Activated CD8-positive, alpha-beta memory T cell treated with anti-CD3 and anti-CD28 coated beads, Interleukin-2, amount 10 ng/mL, durations not matched to agents 7 days and 5 days (primary cell): ENCODE measurements around the gene PPP1R14C. TPM values are rescaled to one million over a fixed set of nuclear protein-coding genes. Genes with fewer than 3 reads are reported as not detected.
A peak's percentile ranks its signal among the peaks of the same experiment; 100 is the strongest.

Experiments used
- ATAC-seq: fragments of 150-1000 bp; cut with Tn5 transposase; one replicate; pipeline ENCODE4 v1.10.0; 2021; ENCODE audit warnings: moderate library complexity
- CTCF ChIA-PET: fragments of 350-600 bp; sonication (Branson Sonifier 250); formaldehyde crosslinking; loops from one replicate; lab custom pipeline; 2021; ENCODE audit warnings: antibody characterized with exemption; lab: Charles Lee
- DNase-seq: peaks from one replicate; pipeline ENCODE4 v3.0.0-alpha.2; 2020
- H3K27ac Mint-ChIP-seq: one replicate; pipeline ENCODE4 v1.8.0; 2021; ENCODE audit warnings: mild to moderate bottlenecking, mixed read lengths
- H3K27me3 Mint-ChIP-seq: one replicate; pipeline ENCODE4 v1.8.0; 2021; ENCODE audit warnings: mixed read lengths
- H3K36me3 Mint-ChIP-seq: one replicate; pipeline ENCODE4 v1.8.0; 2021; ENCODE audit warnings: mild to moderate bottlenecking, mixed read lengths
- H3K4me1 Mint-ChIP-seq: one replicate; pipeline ENCODE4 v1.8.0; 2021; ENCODE audit warnings: mixed read lengths
- H3K4me3 Mint-ChIP-seq: one replicate; pipeline ENCODE4 v1.8.0; 2021; ENCODE audit warnings: mild to moderate bottlenecking, moderate library complexity, mixed read lengths
- H3K9me3 Mint-ChIP-seq: one replicate; pipeline ENCODE4 v1.8.0; 2022; ENCODE audit warnings: low read depth, mixed read lengths
- total RNA-seq, 2 experiments: library from RNA; stranded (reverse); gene quantifications; one replicate each; pipeline ENCODE4 v1.2.3, GENCODE V29; 2021

Gene PPP1R14C
- total RNA-seq, 2 experiments from 2014 or later: 0.09 TPM; not detected in 1

DNA sequence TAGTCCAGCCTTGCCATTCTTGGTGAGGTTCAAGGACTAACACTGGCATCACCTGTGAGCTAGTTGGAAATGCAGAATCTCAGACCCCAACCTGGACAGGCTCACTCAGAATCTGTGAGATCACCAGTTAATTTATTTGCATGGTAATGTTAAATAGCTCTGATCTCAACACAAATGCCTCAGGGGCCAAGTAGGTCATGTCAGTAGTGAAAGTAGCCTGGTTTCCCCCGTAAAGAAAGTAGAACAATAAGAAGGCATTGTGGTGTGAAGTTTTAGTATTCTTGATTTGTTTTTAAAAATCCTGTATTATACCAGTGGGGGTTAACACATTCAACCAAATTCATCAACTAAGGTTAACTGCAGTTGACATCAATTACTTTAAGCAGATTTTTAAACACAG lies 105.5 kb downstream of the PPP1R14C start:
- DNase-seq (no peak), ATAC-seq (no peak)
- CTCF ChIA-PET: no interaction called here
- H3K27ac Mint-ChIP-seq: no peak overlapping the region
- peaks cover 20% of the 10 kb centered on the region for H3K27me3 Mint-ChIP-seq
- peaks cover 9% of the 10 kb centered on the region for H3K4me1 Mint-ChIP-seq
- H3K9me3 Mint-ChIP-seq: peaks cover 15% of the 10 kb centered on the region
- peaks cover 6% of the 10 kb centered on the region for H3K36me3 Mint-ChIP-seq
- H3K4me3 Mint-ChIP-seq: no peak overlapping the region

DNA sequence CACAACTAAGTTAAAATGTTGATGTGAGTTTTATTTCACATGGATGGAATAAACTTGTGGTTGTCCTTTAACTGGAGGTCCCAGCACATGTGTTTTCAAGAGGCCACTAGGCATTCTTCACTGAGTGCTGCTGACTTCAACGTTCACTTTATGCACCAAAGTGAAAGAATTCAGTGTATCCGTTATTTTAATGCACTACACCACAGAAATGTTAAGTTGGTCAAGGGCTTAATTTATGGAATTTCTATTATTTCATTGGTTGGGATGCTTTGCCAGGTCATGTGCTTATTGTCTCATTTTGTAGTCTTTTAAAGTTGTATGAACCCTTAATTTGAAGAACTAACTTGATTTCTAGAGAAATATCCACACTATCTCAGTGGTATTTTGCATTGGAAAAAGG lies 106.4 kb downstream of the PPP1R14C start:
- ATAC-seq: no peak
- Mint-ChIP-seq H3K4me1 (peaks cover 17% of the 10 kb centered on the region), H3K27ac (no peak overlapping the region), H3K9me3 (peaks cover 15% of the 10 kb centered on the region), H3K36me3 (peaks cover 6% of the 10 kb centered on the region), H3K4me3 (no peak overlapping the region), H3K27me3 (peaks cover 30% of the 10 kb centered on the region)
- CTCF ChIA-PET: no interaction called here
- DNase-seq: no peak

DNA sequence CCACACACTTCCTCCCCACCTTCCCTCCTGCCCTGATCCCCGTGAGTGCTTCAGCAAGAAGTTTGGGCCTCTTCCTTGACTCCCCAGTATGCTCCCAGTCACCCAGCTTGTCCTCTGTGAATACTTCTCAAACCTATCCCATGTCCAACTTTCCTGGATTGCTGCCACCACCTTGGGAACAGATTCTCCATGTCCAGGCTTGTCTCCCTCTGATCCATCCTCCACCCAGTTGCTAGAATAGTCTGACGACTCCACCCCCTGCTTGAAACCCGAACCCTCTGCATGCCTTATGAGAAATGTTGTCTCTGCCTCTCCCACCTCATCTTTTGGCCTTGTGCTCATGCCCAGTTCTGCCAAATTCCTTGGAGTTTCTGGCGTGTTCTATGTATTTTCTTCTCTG lies 108.0 kb downstream of the PPP1R14C start:
- no peak for DNase-seq
- Mint-ChIP-seq H3K4me1 (peaks cover 31% of the 10 kb centered on the region), H3K27me3 (peaks cover 45% of the 10 kb centered on the region), H3K27ac (no peak overlapping the region), H3K36me3 (peaks cover 10% of the 10 kb centered on the region), H3K9me3 (peaks cover 15% of the 10 kb centered on the region), H3K4me3 (no peak overlapping the region)
- CTCF ChIA-PET: no interaction called here
- no peak for ATAC-seq

DNA sequence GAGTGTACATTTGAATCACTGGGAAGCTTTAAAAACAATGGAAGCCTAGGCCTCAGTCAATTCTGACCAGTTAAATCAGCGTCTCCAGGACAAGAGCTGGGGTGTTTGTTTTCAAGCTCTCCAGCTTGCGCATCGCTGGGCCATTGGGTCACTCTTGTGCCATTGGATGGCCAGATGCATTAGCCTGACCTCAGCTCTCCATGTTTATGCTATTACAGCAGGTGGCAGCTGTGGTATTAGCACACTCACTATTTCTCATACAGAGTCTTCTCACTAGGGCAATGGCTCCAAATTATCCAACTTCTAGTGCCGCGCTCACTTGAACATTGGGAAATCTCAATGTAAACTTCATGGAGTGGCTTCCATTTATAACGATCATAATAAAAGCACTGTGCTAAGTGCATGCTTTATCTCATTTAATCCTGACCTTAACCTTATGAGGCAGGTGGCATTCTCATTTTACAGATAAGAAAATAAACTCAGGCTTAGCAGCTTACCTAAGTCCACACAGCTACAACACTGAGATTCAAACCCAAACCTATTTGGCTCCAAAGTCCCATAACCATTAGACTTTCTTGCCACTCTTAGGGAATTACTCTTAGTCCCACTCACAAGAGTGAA lies 108.8 kb downstream of the PPP1R14C start:
- CTCF ChIA-PET: no interaction called here
- DNase-seq: no peak
- H3K27ac Mint-ChIP-seq: no peak overlapping the region
- H3K4me3 Mint-ChIP-seq: no peak overlapping the region
- H3K4me1 Mint-ChIP-seq: peaks cover 39% of the 10 kb centered on the region
- H3K9me3 Mint-ChIP-seq: peaks cover 15% of the 10 kb centered on the region
- peaks cover 52% of the 10 kb centered on the region for H3K27me3 Mint-ChIP-seq
- H3K36me3 Mint-ChIP-seq: peaks cover 16% of the 10 kb centered on the region
- ATAC-seq: no peak

DNA sequence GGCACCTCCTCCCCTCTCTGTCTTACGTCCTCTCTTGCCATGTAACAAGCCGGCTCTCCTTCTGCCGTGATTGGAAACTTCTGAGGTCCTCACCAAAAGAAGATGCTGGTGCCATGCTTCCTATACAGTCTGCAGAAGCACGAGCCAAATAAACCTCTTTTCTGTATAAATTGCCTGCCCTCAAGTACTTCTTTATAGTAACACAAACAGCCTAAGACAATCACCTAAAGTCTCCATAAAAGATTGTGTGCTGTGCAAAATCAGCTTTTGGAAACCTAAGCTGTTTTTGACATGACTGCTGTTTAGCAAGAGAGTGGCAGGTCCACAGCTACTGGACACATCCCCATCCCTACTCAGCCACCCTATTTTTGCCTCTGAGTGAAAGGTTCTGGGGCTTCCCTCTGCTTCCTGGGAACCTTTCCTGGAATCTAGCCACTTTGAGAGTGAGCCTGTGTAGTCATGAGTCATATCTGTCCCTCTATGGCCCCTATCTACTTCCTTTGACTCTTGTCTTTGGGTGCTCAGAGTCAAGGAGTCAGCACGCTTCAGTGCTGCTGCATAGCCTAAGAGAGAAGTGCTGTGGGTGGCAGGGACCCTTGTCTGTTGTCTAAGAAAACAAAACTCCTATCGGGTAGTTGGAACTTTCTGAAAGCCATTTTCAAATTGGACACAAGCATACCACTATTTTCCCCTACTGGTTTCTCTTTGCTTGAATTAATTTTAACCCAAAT lies 110.0 kb downstream of the PPP1R14C start:
- peaks cover 6% of the 10 kb centered on the region for H3K9me3 Mint-ChIP-seq
- no peak overlapping the region for H3K4me3 Mint-ChIP-seq
- peaks cover 19% of the 10 kb centered on the region for H3K36me3 Mint-ChIP-seq
- peak; percentile 84 for ATAC-seq
- H3K27ac Mint-ChIP-seq: no peak overlapping the region
- peaks cover 46% of the 10 kb centered on the region for H3K27me3 Mint-ChIP-seq
- CTCF ChIA-PET: interaction anchor here (0.9 kb wide), 1 partner anchor 19 kb away, joined by 3 read pairs; no protein-coding TSS in a partner anchor
- H3K4me1 Mint-ChIP-seq: peaks cover 50% of the 10 kb centered on the region
- DNase-seq: peak; percentile 53

DNA sequence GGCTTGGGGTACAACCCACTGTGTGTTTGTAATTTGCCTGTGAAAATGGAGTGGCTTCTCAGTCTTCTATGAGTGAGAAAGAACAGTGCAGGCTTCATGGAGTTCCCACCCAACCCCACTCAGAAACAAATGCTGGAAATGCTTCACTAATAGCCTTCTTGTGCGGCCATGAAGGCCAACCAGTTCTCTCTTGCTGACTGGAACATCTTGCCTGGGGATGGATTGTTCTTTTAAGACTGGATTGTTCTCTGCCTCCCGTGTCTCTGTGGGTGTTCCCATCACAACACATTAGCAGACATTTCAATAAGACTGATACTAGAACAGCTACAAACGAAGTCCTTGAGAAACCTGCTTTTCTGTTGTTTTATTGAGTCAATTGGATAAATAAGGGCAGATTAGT lies 110.6 kb downstream of the PPP1R14C start:
- H3K27me3 Mint-ChIP-seq: peaks cover 46% of the 10 kb centered on the region
- H3K4me1 Mint-ChIP-seq: peaks cover 50% of the 10 kb centered on the region
- H3K9me3 Mint-ChIP-seq: peaks cover 6% of the 10 kb centered on the region
- DNase-seq: no peak
- no peak overlapping the region for H3K27ac Mint-ChIP-seq
- H3K4me3 Mint-ChIP-seq: no peak overlapping the region
- peaks cover 17% of the 10 kb centered on the region for H3K36me3 Mint-ChIP-seq
- CTCF ChIA-PET: interaction anchor here (1.2 kb wide), 1 partner anchor 9 kb away, joined by 3 read pairs; no protein-coding TSS in a partner anchor
- no peak for ATAC-seq

DNA sequence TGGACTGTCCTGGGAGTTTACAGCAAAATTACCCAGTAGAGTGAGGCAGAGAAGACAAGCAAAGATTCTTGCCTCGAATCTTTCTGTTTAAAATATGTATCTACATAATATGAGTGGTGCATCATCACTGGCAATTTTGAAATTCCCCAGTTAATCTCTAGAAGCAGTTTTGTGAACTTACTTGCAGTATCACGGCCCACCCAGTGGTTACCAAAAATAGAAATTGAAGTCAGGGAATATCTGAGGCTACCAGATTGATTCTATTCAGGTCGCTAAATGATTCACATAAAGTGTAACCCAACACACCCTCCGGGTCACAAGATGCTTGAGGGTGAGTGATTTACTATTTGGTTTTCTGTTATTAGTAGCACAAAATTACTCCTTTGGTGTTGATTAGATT lies 111.9 kb downstream of the PPP1R14C start:
- H3K4me3 Mint-ChIP-seq: no peak overlapping the region
- no peak for DNase-seq
- ATAC-seq: no peak
- no peak overlapping the region for H3K27ac Mint-ChIP-seq
- CTCF ChIA-PET: interaction anchor here (1.2 kb wide), 1 partner anchor 8 kb away, joined by 3 read pairs; no protein-coding TSS in a partner anchor
- H3K27me3 Mint-ChIP-seq: peaks cover 42% of the 10 kb centered on the region
- H3K36me3 Mint-ChIP-seq: peaks cover 25% of the 10 kb centered on the region
- H3K9me3 Mint-ChIP-seq: peaks cover 8% of the 10 kb centered on the region
- peaks cover 50% of the 10 kb centered on the region for H3K4me1 Mint-ChIP-seq

DNA sequence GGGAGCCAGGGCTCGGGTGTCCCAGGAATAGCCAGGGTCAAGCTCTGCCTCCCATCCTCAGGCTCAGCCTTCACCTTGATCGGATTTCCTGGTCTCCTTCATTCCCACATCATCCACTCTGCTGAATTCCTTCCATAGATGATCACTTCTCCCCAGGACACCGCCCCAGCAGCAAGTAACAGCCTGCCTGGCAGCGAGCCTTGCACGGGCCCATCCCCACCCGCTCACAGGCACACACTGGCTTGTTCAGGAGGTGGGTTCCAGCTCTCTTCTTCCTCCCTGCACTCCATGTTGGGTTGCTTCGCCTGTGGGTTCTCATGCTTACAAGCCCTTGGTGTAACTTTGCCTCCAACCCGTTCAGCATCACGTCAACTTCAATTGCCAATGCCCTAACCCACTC lies 113.0 kb downstream of the PPP1R14C start:
- DNase-seq: no peak
- peaks cover 50% of the 10 kb centered on the region for H3K4me1 Mint-ChIP-seq
- peaks cover 4% of the 10 kb centered on the region for H3K9me3 Mint-ChIP-seq
- no peak overlapping the region for H3K27ac Mint-ChIP-seq
- CTCF ChIA-PET: no interaction called here
- ATAC-seq: no peak
- peaks cover 49% of the 10 kb centered on the region for H3K27me3 Mint-ChIP-seq
- H3K36me3 Mint-ChIP-seq: peaks cover 25% of the 10 kb centered on the region
- H3K4me3 Mint-ChIP-seq: no peak overlapping the region

DNA sequence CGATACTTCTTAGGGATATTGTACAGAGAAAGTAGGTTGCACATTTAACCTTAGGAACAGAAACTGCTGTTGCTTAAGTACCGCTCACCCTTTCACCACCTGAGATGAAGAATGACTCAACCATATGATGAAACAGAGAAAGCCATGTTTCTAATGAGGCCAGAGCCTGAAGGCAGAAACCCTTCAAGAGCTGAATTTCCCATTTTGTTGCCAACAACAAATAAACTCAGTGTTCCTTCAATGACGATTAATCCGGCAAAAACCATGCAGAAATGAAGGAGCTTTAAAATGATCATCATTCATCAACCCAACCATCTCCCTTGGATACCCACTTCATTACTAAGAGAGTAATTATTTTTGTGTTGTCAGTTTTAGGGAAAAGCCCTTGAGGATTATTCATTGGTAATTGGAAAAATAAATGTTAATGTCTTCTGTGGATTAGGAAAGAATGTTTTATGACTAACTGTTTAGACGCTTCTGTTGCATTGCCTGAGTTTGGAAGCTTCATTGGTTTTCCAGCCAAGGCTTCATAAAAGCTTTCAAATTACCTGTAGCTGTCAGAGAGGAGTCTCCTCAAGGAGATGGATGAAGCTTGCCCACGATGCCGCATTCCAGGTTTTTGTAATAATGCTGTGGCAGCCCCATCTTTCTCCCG lies 113.9 kb downstream of the PPP1R14C start:
- DNase-seq (no peak), ATAC-seq (peak; percentile 35)
- H3K36me3 Mint-ChIP-seq: peaks cover 23% of the 10 kb centered on the region
- peaks cover 4% of the 10 kb centered on the region for H3K9me3 Mint-ChIP-seq
- no peak overlapping the region for H3K4me3 Mint-ChIP-seq
- CTCF ChIA-PET: no interaction called here
- peaks cover 51% of the 10 kb centered on the region for H3K27me3 Mint-ChIP-seq
- no peak overlapping the region for H3K27ac Mint-ChIP-seq
- H3K4me1 Mint-ChIP-seq: peaks cover 50% of the 10 kb centered on the region

DNA sequence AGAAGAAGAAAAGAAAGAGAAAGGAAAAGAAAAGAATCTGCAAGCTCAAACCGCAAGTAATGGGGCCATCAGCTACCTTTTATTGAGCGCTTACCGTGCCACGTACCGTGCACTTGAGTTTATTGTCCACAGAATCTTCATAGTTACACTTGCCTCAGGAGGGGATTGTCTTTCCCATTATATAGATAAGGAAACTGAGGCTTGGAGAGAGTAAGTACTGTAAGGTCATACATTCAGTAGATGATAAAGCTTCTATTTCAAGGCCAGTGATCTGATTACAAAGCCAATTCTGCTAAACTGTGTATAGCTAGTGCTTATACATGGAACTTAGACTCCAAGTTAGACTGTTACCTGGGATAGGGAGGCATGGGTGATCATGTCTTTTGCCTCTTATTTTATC lies 115.5 kb downstream of the PPP1R14C start:
- CTCF ChIA-PET: no interaction called here
- Mint-ChIP-seq H3K4me1 (peaks cover 51% of the 10 kb centered on the region), H3K27ac (no peak overlapping the region), H3K9me3 (peaks cover 10% of the 10 kb centered on the region), H3K27me3 (peaks cover 47% of the 10 kb centered on the region), H3K4me3 (no peak overlapping the region), H3K36me3 (peaks cover 27% of the 10 kb centered on the region)
- no peak for ATAC-seq
- DNase-seq: no peak

DNA sequence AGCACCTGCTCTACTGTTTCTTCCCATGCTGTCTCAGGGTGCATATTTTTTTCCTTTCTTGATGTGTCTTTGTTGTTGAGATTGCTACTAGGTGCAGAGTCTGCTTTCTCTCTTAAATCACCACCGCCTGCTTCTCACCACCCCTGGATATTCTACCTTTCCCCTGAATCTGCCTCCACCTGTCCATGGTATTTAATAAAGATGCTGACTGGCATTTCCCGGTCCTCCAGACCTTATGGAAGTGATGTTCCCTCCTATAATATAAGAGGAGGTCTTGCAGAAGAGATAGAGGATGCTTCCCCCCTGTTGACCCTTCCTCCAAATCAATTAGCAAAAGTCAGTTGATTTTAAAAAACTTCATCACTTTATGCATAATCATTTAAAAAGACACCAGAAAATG lies 118.1 kb downstream of the PPP1R14C start:
- peaks cover 12% of the 10 kb centered on the region for H3K9me3 Mint-ChIP-seq
- H3K4me3 Mint-ChIP-seq: no peak overlapping the region
- peaks cover 39% of the 10 kb centered on the region for H3K4me1 Mint-ChIP-seq
- H3K27me3 Mint-ChIP-seq: peaks cover 22% of the 10 kb centered on the region
- no peak overlapping the region for H3K27ac Mint-ChIP-seq
- CTCF ChIA-PET: no interaction called here
- H3K36me3 Mint-ChIP-seq: peaks cover 26% of the 10 kb centered on the region
- no peak for ATAC-seq
- DNase-seq: no peak

DNA sequence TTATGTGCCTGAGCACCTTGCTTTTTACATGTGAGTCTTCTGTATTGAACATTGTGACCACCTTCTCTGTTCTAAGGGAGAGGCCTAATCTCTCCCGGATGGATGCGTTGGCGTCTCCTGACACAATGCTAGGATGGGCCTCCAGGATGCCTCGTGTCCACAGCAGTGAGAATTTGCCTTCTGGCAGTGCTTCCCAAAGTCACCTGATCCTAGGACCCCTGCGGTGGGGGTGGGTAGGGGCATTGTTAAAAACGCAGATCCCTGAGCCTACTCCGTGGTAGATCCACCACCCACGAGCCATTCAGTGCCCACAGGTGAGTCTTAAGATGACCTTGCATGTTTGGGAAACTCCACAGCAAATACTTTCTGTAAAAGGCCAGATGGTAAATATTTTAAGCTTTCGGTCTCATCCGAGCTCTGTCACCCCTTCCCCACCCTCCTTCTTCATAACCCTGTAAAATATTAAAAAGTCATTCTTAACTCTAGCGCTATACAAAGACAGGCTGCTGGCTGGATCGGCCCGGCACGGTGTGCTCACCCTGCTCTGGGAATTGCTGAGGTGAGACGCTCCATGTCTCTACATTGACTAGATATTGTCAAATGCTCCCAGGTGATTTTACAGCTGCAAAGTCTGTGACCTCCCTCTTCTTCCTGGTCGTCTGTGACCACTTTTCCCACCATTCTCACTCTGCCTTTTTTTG lies 119.3 kb downstream of the PPP1R14C start:
- peaks cover 12% of the 10 kb centered on the region for H3K9me3 Mint-ChIP-seq
- ATAC-seq (no peak), DNase-seq (no peak)
- CTCF ChIA-PET: interaction anchor here (1.3 kb wide), 1 partner anchor 8 kb away, joined by 3 read pairs; no protein-coding TSS in a partner anchor
- peaks cover 28% of the 10 kb centered on the region for H3K4me1 Mint-ChIP-seq
- no peak overlapping the region for H3K4me3 Mint-ChIP-seq
- H3K27me3 Mint-ChIP-seq: peaks cover 15% of the 10 kb centered on the region
- H3K36me3 Mint-ChIP-seq: peaks cover 18% of the 10 kb centered on the region
- H3K27ac Mint-ChIP-seq: no peak overlapping the region

DNA sequence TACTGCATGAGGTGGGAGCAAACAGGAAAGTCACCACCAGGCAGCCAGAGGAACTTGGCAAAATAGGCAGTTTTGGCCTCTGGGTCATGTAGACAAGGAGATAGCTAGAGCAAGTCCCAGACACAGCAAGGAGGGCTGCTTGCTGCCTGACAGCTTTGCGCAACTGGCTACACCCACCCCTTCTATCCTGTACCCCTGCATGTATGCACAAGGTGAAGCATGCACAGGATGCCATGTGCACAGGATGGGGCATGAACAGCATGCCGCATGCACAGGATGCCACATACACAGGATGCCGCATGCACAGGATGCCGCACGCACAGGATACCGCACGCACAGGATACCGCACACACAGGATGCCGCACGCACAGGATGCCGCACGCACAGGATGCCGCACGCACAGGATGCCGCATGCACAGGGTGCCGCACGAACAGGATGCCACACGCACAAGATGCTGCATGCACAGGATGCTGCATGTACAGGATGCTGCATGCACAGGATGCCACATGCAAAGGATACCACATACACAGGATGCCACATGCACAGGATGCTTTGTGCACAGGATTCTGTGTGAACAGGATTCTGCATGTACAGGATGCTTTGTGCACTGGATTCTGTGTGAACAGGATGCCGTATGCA lies 121.0 kb downstream of the PPP1R14C start:
- DNase-seq (peak; percentile 81), ATAC-seq (peak; percentile 53)
- peaks cover 15% of the 10 kb centered on the region for H3K27me3 Mint-ChIP-seq
- H3K9me3 Mint-ChIP-seq: peaks cover 9% of the 10 kb centered on the region
- peak overlapping the region; percentile 85 for H3K27ac Mint-ChIP-seq
- H3K4me1 Mint-ChIP-seq: peaks cover 21% of the 10 kb centered on the region
- H3K4me3 Mint-ChIP-seq: no peak overlapping the region
- H3K36me3 Mint-ChIP-seq: peaks cover 14% of the 10 kb centered on the region
- CTCF ChIA-PET: no interaction called here
